Measurements from ENCODE around the gene DPYSL4. TPM values are rescaled to one million over a fixed set of nuclear protein-coding genes. Genes with fewer than 3 reads are reported as not detected.

Gene DPYSL4
- total RNA-seq (2014; rRNA removed; shearing (Covaris generic); ENCODE audit: low replicate concordance), result 0.11 TPM in 1 of 2 replicates, not detected in the other

GRCh38 chr10:132186488-132187429 is at the start of gene DPYSL4:
DPYSL4 (plus strand) TSS chr10:132186948; CDS start chr10:132187064, 116 bp downstream.
- H4K20me1 ChIP-seq (ENCODE audit: insufficient read depth, low read depth, low read length), result no peaks in the 10 kb centered on the region
- H3K36me3 ChIP-seq (ENCODE audit: insufficient read depth, low read length), result no peaks in the 10 kb centered on the region
- no peak within 1 kb of the TSS for H3K4me3 ChIP-seq (ENCODE audit: low read length)
- no peak within 1 kb of the TSS for H3K27ac ChIP-seq (ENCODE audit: low read length)
- H3K79me2 ChIP-seq (ENCODE audit: low read length), result no peaks in the 10 kb centered on the region
- no peak within 1 kb of the TSS for H3K9ac ChIP-seq (ENCODE audit: low read length)
- DNase-seq, result no peak
- no peaks in the 10 kb centered on the region for H3K9me2 ChIP-seq (replicated peaks; ENCODE audit: insufficient read depth, low read length)
- no peak within 1 kb of the TSS for H2AFZ ChIP-seq (ENCODE audit: low read length)
- H3K4me2 ChIP-seq (ENCODE audit: low read depth, low read length, poor library complexity, severe bottlenecking), result no peak within 1 kb of the TSS
- no peaks in the 10 kb centered on the region for H3K4me1 ChIP-seq (ENCODE audit: low read length)
- H3K27me3 ChIP-seq (ENCODE audit: low read length), result no peaks in the 10 kb centered on the region
- H3K9me3 ChIP-seq (ENCODE audit: low read length), result no peaks in the 10 kb centered on the region

GRCh38 chr10:132137111-132138072 is 49.4 kb upstream of the DPYSL4 start:
- H3K4me2 ChIP-seq (ENCODE audit: low read depth, low read length, poor library complexity, severe bottlenecking), result no peak overlapping the region
- H3K27me3 ChIP-seq (ENCODE audit: low read length), result no peaks in the 10 kb centered on the region
- H3K4me3 ChIP-seq (ENCODE audit: low read length), result no peak overlapping the region
- no peaks in the 10 kb centered on the region for H4K20me1 ChIP-seq (ENCODE audit: insufficient read depth, low read depth, low read length)
- no peak overlapping the region for H3K27ac ChIP-seq (ENCODE audit: low read length)
- no peaks in the 10 kb centered on the region for H3K36me3 ChIP-seq (ENCODE audit: insufficient read depth, low read length)
- no peaks in the 10 kb centered on the region for H3K4me1 ChIP-seq (ENCODE audit: low read length)
- no peaks in the 10 kb centered on the region for H3K9me3 ChIP-seq (ENCODE audit: low read length)
- H3K9ac ChIP-seq (ENCODE audit: low read length), result no peak overlapping the region
- no peak for DNase-seq
- no peaks in the 10 kb centered on the region for H3K79me2 ChIP-seq (ENCODE audit: low read length)
- H2AFZ ChIP-seq (ENCODE audit: low read length), result no peak overlapping the region
- H3K9me2 ChIP-seq (replicated peaks; ENCODE audit: insufficient read depth, low read length), result no peaks in the 10 kb centered on the region

- no peak for DNase-seq
- no peak overlapping the region for H2AFZ ChIP-seq (ENCODE audit: low read length)
- no peaks in the 10 kb centered on the region for H3K9me2 ChIP-seq (replicated peaks; ENCODE audit: insufficient read depth, low read length)
- no peaks in the 10 kb centered on the region for H4K20me1 ChIP-seq (ENCODE audit: insufficient read depth, low read depth, low read length)
- H3K9ac ChIP-seq (ENCODE audit: low read length), result no peak overlapping the region
- no peaks in the 10 kb centered on the region for H3K27me3 ChIP-seq (ENCODE audit: low read length)
- no peak overlapping the region for H3K4me3 ChIP-seq (ENCODE audit: low read length)
- H3K4me1 ChIP-seq (ENCODE audit: low read length), result no peaks in the 10 kb centered on the region
- H3K79me2 ChIP-seq (ENCODE audit: low read length), result no peaks in the 10 kb centered on the region
- no peak overlapping the region for H3K27ac ChIP-seq (ENCODE audit: low read length)
- no peaks in the 10 kb centered on the region for H3K9me3 ChIP-seq (ENCODE audit: low read length)
- no peak overlapping the region for H3K4me2 ChIP-seq (ENCODE audit: low read depth, low read length, poor library complexity, severe bottlenecking)
- no peaks in the 10 kb centered on the region for H3K36me3 ChIP-seq (ENCODE audit: insufficient read depth, low read length)
Observed at GRCh38 chr10:132138133-132138532, 48.6 kb upstream of the DPYSL4 start.

- H3K27ac ChIP-seq (ENCODE audit: low read length), result no peak overlapping the region
- no peak for DNase-seq
- H3K9ac ChIP-seq (ENCODE audit: low read length), result no peak overlapping the region
- H3K27me3 ChIP-seq (ENCODE audit: low read length), result no peaks in the 10 kb centered on the region
- H3K79me2 ChIP-seq (ENCODE audit: low read length), result no peaks in the 10 kb centered on the region
- no peaks in the 10 kb centered on the region for H3K9me2 ChIP-seq (replicated peaks; ENCODE audit: insufficient read depth, low read length)
- H3K4me2 ChIP-seq (ENCODE audit: low read depth, low read length, poor library complexity, severe bottlenecking), result no peak overlapping the region
- no peaks in the 10 kb centered on the region for H3K4me1 ChIP-seq (ENCODE audit: low read length)
- no peaks in the 10 kb centered on the region for H4K20me1 ChIP-seq (ENCODE audit: insufficient read depth, low read depth, low read length)
- H2AFZ ChIP-seq (ENCODE audit: low read length), result no peak overlapping the region
- H3K4me3 ChIP-seq (ENCODE audit: low read length), result no peak overlapping the region
- no peaks in the 10 kb centered on the region for H3K9me3 ChIP-seq (ENCODE audit: low read length)
- H3K36me3 ChIP-seq (ENCODE audit: insufficient read depth, low read length), result no peaks in the 10 kb centered on the region
Observed at GRCh38 chr10:132138596-132138995, 48.2 kb upstream of the DPYSL4 start.

GRCh38 chr10:132139526-132139925 is 47.2 kb upstream of the DPYSL4 start:
- Histone ChIP-seq H3K79me2 (ENCODE audit: low read length) (no peaks in the 10 kb centered on the region), H3K27ac (ENCODE audit: low read length) (no peak overlapping the region), H3K4me1 (ENCODE audit: low read length) (no peaks in the 10 kb centered on the region), H3K27me3 (ENCODE audit: low read length) (no peaks in the 10 kb centered on the region), H3K4me3 (ENCODE audit: low read length) (no peak overlapping the region), H3K9me3 (ENCODE audit: low read length) (no peaks in the 10 kb centered on the region), H2AFZ (ENCODE audit: low read length) (no peak overlapping the region), H3K4me2 (ENCODE audit: low read depth, low read length, poor library complexity, severe bottlenecking) (no peak overlapping the region), H3K9ac (ENCODE audit: low read length) (no peak overlapping the region), H3K36me3 (ENCODE audit: insufficient read depth, low read length) (no peaks in the 10 kb centered on the region), H3K9me2 (replicated peaks; ENCODE audit: insufficient read depth, low read length) (no peaks in the 10 kb centered on the region), H4K20me1 (ENCODE audit: insufficient read depth, low read depth, low read length) (no peaks in the 10 kb centered on the region)
- no peak for DNase-seq

GRCh38 chr10:132140167-132140925 is 46.4 kb upstream of the DPYSL4 start:
- no peaks in the 10 kb centered on the region for H3K27me3 ChIP-seq (ENCODE audit: low read length)
- H3K9me3 ChIP-seq (ENCODE audit: low read length), result no peaks in the 10 kb centered on the region
- no peak overlapping the region for H3K4me2 ChIP-seq (ENCODE audit: low read depth, low read length, poor library complexity, severe bottlenecking)
- no peaks in the 10 kb centered on the region for H3K36me3 ChIP-seq (ENCODE audit: insufficient read depth, low read length)
- no peak overlapping the region for H3K9ac ChIP-seq (ENCODE audit: low read length)
- no peak overlapping the region for H3K4me3 ChIP-seq (ENCODE audit: low read length)
- H3K4me1 ChIP-seq (ENCODE audit: low read length), result no peaks in the 10 kb centered on the region
- no peak for DNase-seq
- no peaks in the 10 kb centered on the region for H3K9me2 ChIP-seq (replicated peaks; ENCODE audit: insufficient read depth, low read length)
- H4K20me1 ChIP-seq (ENCODE audit: insufficient read depth, low read depth, low read length), result no peaks in the 10 kb centered on the region
- H3K27ac ChIP-seq (ENCODE audit: low read length), result no peak overlapping the region
- no peaks in the 10 kb centered on the region for H3K79me2 ChIP-seq (ENCODE audit: low read length)
- H2AFZ ChIP-seq (ENCODE audit: low read length), result no peak overlapping the region

GRCh38 chr10:132141076-132141475 is 45.7 kb upstream of the DPYSL4 start:
- no peak overlapping the region for H2AFZ ChIP-seq (ENCODE audit: low read length)
- H4K20me1 ChIP-seq (ENCODE audit: insufficient read depth, low read depth, low read length), result no peaks in the 10 kb centered on the region
- H3K27me3 ChIP-seq (ENCODE audit: low read length), result no peaks in the 10 kb centered on the region
- no peaks in the 10 kb centered on the region for H3K79me2 ChIP-seq (ENCODE audit: low read length)
- H3K4me3 ChIP-seq (ENCODE audit: low read length), result no peak overlapping the region
- no peaks in the 10 kb centered on the region for H3K9me2 ChIP-seq (replicated peaks; ENCODE audit: insufficient read depth, low read length)
- no peaks in the 10 kb centered on the region for H3K9me3 ChIP-seq (ENCODE audit: low read length)
- H3K36me3 ChIP-seq (ENCODE audit: insufficient read depth, low read length), result no peaks in the 10 kb centered on the region
- no peak overlapping the region for H3K9ac ChIP-seq (ENCODE audit: low read length)
- no peak overlapping the region for H3K4me2 ChIP-seq (ENCODE audit: low read depth, low read length, poor library complexity, severe bottlenecking)
- H3K4me1 ChIP-seq (ENCODE audit: low read length), result no peaks in the 10 kb centered on the region
- no peak for DNase-seq
- no peak overlapping the region for H3K27ac ChIP-seq (ENCODE audit: low read length)
